AG09309 (cell line): Measurements from ENCODE around the gene TCF20.

Experiments
- DNase-seq: peaks from one replicate; pipeline ENCODE4 v3.0.0-alpha.2; 2010; ENCODE audit warnings: low read depth
- H3K4me3 ChIP-seq: 2 replicates; pipeline ENCODE4 v1.5.1; 2011; ENCODE audit warnings: mild to moderate bottlenecking, low read depth, low read length, moderate library complexity; ENCODE audit not compliant: control insufficient read depth
- CTCF ChIP-seq: IDR thresholded peaks from 2 replicates; pipeline ENCODE4 v1.5.1; 2011; ENCODE audit warnings: mild to moderate bottlenecking, low read depth, low read length, inconsistent platforms; ENCODE audit not compliant: insufficient read depth, control insufficient read depth; ENCODE audit errors: missing control alignments

TCF20 gene

GRCh38 chr22:42270510-42271190, at the start of gene TCF20:
TSS of gene TCF20 (minus strand) at chr22:42270653. CDS start at chr22:42215305, 55,348 bp downstream.
- peak within 1 kb of the TSS; percentile 96 for H3K4me3 ChIP-seq
- DNase-seq: no peak
- no peak for TF ChIP-seq CTCF

- DNase-seq: no peak
- TF ChIP-seq CTCF: no peak
- no peak overlapping the region for H3K4me3 ChIP-seq
Observed at GRCh38 chr22:42319386-42319785, 48.9 kb upstream of the TCF20 start.

GRCh38 chr22:42318967-42319366, 48.5 kb upstream of the TCF20 start:
- no peak for DNase-seq
- TF ChIP-seq CTCF: no peak

GRCh38 chr22:42317691-42318547, 47.5 kb upstream of the TCF20 start:
- TF ChIP-seq CTCF: no peak
- no peak for DNase-seq
- H3K4me3 ChIP-seq: no peak overlapping the region

More at GRCh38 chr22:42318967-42319366, 48.5 kb upstream of the TCF20 start:
- no peak overlapping the region for H3K4me3 ChIP-seq

- no peak for TF ChIP-seq CTCF
- H3K4me3 ChIP-seq: no peak overlapping the region
- DNase-seq: peak; percentile 4
Observed at GRCh38 chr22:42317008-42317407, 46.6 kb upstream of the TCF20 start.

- TF ChIP-seq CTCF: no peak
- DNase-seq: no peak
- no peak overlapping the region for H3K4me3 ChIP-seq
Observed at GRCh38 chr22:42315392-42315756, 44.9 kb upstream of the TCF20 start.
